Motor neuron (in vitro differentiated cells): ENCODE measurements around the gene DPF3. TPM values are rescaled to one million over a fixed set of nuclear protein-coding genes. Genes with fewer than 3 reads are reported as not detected.

Source experiments
- ATAC-seq, 8 experiments: fragments of 200-7000 bp; cut with Tn5 transposase; replicated peaks in 6 of 8; 2 replicates each; pipeline ENCODE4 v1.8.0; 2021; ENCODE audit warnings: mild to moderate bottlenecking in 8 of 8, moderate library complexity in 8 of 8
- H3K27ac ChIP-seq, 2 donors: fragments of 250-450 bp; sonication (Bioruptor Pico); 2 replicates each; pipeline ENCODE4 v1.9.0; 2021; ENCODE audit warnings: antibody characterized with exemption in 2 of 2, mild to moderate bottlenecking in 2 of 2, moderate library complexity in 1 of 2
- H3K4me1 ChIP-seq, 2 donors: fragments of 250-450 bp; sonication (Bioruptor Pico); replicated peaks in 1 of 2; 2 replicates each; pipeline ENCODE4 v1.6.1; 2021; ENCODE audit warnings: antibody characterized with exemption in 2 of 2, mild to moderate bottlenecking in 2 of 2, moderate library complexity in 1 of 2
- H3K4me3 ChIP-seq, 5 donors: fragments of 250-450 bp; sonication (Bioruptor Pico); 2 replicates each; pipeline ENCODE4 v1.9.0; 2021; ENCODE audit warnings: antibody characterized with exemption in 5 of 5, mild to moderate bottlenecking in 5 of 5, moderate library complexity in 4 of 5
- WGBS, 10 experiments: fragments of 450-650 bp; shearing (Covaris generic); methylation state at CpG; one replicate each; pipeline ENCODE4 v1.0.0; 2022; 5-methylcytosine and 5-hydroxymethylcytosine counted together
- in situ Hi-C, 9 experiments: fragments of 400-800 bp; cut with MboI; loops; one replicate each; pipeline ENCODE4 v1.15.0; 2021; ENCODE audit warnings: low sequenced_read_pairs in 9 of 9, low pct_unique_long_range_greater_than_20kb in 2 of 9; ENCODE audit not compliant: unreplicated experiment in 9 of 9
- total RNA-seq, 8 experiments: library from RNA; unstranded; fragments of 300-600 nt; gene quantifications; 2 replicates each; pipeline versions ENCODE4 v1.2.3 to v1.2.4, GENCODE V29; 2022

DPF3 gene
- total RNA-seq, 8 experiments from 2014 or later, result 5.0 to 10.8 (median 8.6) TPM

DNA sequence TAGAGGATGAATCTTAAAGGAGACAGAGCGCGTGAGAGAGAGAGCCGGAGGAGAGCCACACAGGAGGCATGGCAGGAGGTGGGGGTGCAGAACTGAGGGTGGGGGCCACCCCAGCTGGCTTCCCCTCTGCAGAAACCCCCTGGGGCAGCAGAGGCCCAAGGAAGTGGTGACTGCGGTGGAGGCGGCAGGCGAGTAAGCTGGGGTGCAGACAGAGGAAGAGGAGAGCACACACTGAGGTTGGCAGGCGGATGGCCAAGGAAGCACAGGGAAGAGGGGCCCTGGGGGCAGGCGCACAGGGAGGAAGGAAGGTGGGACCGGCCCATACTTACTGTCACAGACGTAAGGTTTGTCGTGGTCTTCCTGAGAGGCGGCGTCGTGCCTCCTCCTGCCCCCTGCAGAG lies 179.8 kb downstream of the DPF3 start:
- in situ Hi-C loops, result no loop called here
- no peak for ATAC-seq
- Histone ChIP-seq H3K4me1 (peaks cover 46 to 48% of the 10 kb centered on the region in 2 donors), H3K4me3 (no peak overlapping the region), H3K27ac (no peak overlapping the region)
- 89 to 100% (median 96%) methylated on average over 3 to 9 of the region's 14 CpGs; no CpG with 5 or more reads in 4 of the 10 experiments for WGBS, 10 experiments

DNA sequence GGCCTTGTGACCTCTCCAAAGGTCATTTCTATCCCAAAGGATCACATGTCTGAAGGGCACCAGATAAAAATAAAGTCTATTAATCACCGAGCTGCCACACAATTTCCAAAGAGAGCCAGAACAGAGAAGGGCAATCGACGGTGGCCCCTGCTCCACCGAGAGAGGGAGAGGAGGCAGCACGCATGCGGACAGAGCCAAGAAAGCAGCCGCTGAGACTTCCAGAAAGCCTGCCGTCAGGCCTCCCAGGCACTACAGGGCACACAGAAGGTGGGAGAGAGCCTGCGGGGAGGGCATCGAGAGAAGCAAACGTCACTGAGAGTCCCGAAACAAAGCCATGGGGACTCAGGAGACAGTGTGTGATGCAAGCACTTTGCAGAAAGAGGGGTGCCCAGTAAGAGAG lies 182.0 kb downstream of the DPF3 start:
- ATAC-seq, result no peak

DNA sequence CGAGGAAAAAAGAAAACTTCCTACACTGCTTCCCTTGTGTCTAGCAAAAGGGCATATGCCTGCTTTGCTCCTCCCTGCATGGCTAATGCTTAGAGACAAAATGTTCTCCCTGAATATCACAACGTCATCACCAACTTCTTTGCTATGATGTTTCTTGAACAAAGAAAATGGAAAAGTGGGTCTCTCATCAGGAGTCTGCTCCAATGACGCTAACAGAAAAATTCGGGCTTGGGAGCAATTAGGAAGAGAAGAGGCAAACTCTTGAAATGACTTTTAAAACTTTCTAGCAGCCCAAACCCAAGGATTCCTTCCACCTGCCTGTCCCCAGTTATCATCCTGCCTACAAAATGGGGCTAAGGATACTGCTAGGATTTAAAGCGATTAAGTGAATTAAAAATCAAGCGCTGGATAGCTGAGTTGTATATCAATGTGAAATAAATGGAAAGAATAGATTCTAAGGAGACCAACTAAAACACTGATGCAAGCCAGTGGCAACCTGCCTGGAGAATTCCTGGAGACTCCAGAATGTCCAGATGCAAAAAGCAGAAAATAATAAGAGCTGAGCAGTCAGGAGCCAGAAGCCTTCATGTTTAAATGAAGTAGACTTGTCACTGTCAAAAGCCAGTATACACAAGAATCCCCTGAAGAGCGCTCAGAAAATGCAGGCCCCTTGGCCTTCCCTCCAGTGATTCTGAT lies 183.8 kb downstream of the DPF3 start:
- peak in 3 of 8 experiments; percentile 9 to 34 (median 18) for ATAC-seq
- Histone ChIP-seq H3K4me1 (peaks cover 41 to 47% of the 10 kb centered on the region in 2 donors), H3K4me3 (no peak overlapping the region), H3K27ac (peak overlapping the region in 1 of 2 donors; percentile 45)
- in situ Hi-C loops, result no loop called here
- WGBS, 10 experiments, result 0 to 100% (median 91%) methylated on average over 1 to 7 of the region's 7 CpGs

More for the DNA sequence above, 182.0 kb downstream of the DPF3 start:
- Histone ChIP-seq H3K4me1 (peaks cover 58 to 62% of the 10 kb centered on the region in 2 donors), H3K4me3 (no peak overlapping the region), H3K27ac (peak overlapping the region in 1 of 2 donors; percentile 51)
- in situ Hi-C loops, result no loop called here
- WGBS, 10 experiments, result 40 to 87% (median 81%) methylated on average over 1 to 8 of the region's 12 CpGs; no CpG with 5 or more reads in 4 of the 10 experiments

DNA sequence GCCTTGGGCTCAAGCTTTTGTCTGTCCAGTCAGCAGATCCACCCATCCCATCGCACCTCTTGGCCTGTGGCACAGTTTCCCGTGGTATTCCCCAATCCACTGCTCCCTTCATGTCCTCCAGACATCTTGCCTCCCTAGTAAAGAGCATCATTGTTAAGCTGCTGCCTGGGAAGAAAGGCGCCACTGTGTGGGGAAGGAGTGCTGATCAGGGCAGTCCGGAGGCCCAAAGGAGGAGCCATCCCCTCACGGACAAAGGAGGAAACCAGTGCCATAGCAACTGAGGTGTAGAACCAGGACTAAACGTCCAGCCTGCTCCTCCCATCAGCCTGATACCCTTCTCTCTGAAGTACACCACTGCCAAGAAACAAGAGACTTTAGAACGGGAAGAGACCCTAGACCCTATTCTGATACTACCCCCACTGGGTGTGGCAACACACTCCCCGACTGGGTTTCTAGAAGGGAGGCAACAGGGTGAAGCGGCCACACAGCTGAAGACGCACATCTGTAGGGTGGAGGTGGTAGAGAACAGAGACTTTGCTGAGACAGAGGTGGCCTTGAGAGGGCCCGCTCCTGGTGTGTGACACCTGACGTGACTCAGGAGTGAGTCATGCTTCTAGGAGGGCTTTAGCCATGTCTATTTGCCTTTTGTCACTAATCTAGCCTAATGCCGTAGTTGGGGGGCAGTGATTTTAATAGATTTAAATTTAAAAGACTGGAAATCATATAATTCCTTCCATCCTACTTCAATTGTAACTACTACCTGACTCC lies 185.0 kb downstream of the DPF3 start:
- peak in 5 of 8 experiments; percentile 77 to 91 (median 82) for ATAC-seq
- Histone ChIP-seq H3K4me3 (no peak overlapping the region), H3K27ac (peak overlapping the region in 1 of 2 donors; percentile 27), H3K4me1 (peaks cover 40 to 47% of the 10 kb centered on the region in 2 donors)
- in situ Hi-C loops, result no loop called here
- 50 to 100% (median 90%) methylated on average over 1 to 6 of the region's 13 CpGs; no CpG with 5 or more reads in 1 of the 10 experiments for WGBS, 10 experiments

DNA sequence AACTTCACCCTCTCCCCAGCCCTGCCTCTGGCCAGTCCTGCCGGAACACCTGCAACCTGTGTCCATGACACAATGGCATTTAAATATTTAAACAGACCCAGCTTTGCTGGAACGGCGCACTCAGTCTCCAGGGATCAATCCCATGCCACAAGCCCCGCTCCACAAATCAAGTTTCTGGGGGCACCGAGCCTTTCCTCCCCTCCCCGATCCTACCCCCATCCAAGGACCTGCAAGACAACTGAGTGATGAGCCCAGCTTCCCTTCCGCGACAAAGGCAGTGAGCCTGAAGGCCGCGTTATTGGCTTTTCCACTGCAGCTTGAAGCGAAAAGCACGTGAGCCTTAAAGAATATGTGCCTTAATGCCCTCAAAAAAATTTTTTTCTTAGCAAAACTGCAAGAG lies 185.7 kb downstream of the DPF3 start:
- in situ Hi-C loops, result no loop called here
- Histone ChIP-seq H3K4me3 (no peak overlapping the region), H3K4me1 (peaks cover 40 to 47% of the 10 kb centered on the region in 2 donors), H3K27ac (peak overlapping the region in 1 of 2 donors; percentile 27)
- 61 to 86% (median 65%) methylated on average over 1 to 8 of the region's 12 CpGs; no CpG with 5 or more reads in 5 of the 10 experiments for WGBS, 10 experiments
- ATAC-seq, result peak in 4 of 8 experiments; percentile 10 to 57 (median 34)

DNA sequence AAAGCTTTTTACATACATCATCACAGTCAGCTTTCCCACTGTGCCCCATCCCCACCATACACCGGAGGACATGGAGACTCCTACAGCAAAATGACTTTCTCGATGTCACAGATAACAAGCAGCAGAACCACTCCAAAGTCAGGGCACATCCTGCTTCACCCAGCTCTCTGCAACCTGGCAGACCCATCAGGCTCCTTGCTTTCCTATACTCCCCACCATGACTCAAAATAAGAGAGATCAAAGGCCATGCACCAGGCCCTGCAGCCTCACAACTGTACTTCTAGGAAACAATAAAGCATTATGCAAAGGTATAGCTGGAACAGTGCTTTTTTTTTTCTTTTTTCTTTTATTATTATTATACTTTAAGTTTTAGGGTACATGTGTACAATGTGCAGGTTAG lies 187.4 kb downstream of the DPF3 start:
- WGBS, 10 experiments, result 80 to 100% (median 85%) methylated on average over 1 to 2 of the region's 2 CpGs; no CpG with 5 or more reads in 6 of the 10 experiments
- Histone ChIP-seq H3K27ac (no peak overlapping the region), H3K4me1 (peaks cover 36 to 39% of the 10 kb centered on the region in 2 donors), H3K4me3 (no peak overlapping the region)
- ATAC-seq, result no peak
- in situ Hi-C loops, result no loop called here

DNA sequence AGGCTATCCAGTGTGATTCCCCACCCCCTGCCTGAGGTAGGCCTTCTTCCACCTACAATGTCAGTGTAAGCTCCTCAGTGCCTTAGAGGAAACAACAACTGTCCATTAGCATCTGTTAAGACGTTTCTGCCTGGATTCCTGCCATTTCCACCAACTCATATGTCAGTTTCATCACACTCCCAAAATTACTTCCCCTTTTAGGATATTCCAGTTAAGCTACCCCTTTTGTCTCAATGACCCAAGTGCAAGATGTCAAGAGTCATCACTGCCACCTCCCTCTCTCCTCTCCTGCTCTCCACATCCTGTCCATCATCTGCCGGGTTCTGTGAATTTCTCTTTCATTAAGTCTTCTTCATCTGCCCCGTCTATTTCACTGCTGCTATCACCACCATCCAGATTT lies 189.4 kb downstream of the DPF3 start:
- in situ Hi-C loops, result no loop called here
- H3K4me1 ChIP-seq, result peaks cover 40 to 42% of the 10 kb centered on the region in 2 donors
- WGBS, 10 experiments, result 17 to 100% (median 60%) methylated on average over 1 to 3 of the region's 3 CpGs; no CpG with 5 or more reads in 3 of the 10 experiments
- no peak overlapping the region for H3K27ac ChIP-seq
- H3K4me3 ChIP-seq, result no peak overlapping the region
- ATAC-seq, result no peak

DNA sequence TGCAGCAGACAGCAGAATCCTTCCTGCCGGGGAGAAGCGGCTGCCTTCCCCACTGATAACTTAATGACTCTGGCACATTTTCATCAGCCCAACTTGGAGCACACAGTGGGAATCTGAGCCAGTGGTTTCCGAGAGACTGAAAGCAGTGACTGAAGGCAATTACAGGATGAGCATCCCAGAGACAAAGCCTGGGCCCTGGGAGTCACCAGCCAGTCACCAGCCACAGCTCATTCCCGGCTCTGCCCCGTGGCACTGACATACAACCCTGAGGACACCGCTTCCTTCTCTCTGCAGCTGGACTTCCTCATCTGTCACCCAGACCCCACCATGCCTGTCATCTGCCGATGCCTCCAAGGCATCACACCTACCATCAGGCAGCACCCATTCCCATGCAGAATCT lies 192.3 kb downstream of the DPF3 start:
- no peak overlapping the region for H3K4me3 ChIP-seq
- peak in 5 of 8 experiments; percentile 28 to 59 (median 46) for ATAC-seq

DNA sequence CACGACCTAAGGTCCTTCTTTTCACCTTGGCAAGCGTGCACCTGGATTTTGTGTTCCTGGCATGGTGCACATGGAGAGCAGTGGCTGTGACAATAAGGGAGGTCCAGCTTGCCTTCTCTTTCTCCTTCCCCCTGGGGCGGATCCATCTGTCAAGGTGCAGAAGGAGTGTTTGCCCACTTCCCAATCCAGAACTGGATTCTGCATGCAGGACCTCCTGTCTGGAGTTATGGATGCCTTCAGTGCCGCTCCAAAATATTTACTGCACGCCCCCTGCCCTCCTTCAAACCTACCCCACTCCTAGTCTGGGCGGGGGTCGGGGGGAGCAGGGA lies 192.7 kb downstream of the DPF3 start:
- 53 to 80% (median 54%) methylated on average over 2 to 7 of the region's 7 CpGs; no CpG with 5 or more reads in 6 of the 10 experiments for WGBS, 10 experiments
- H3K4me3 ChIP-seq, result no peak overlapping the region
- in situ Hi-C loops, result no loop called here
- ATAC-seq, result peak in 5 of 8 experiments; percentile 7 to 51 (median 13)
- peak overlapping the region in 1 of 2 donors; percentile 24 for H3K27ac ChIP-seq
- peaks cover 24 to 26% of the 10 kb centered on the region in 2 donors for H3K4me1 ChIP-seq

More for the DNA sequence above, 192.3 kb downstream of the DPF3 start:
- in situ Hi-C loops, result no loop called here
- Histone ChIP-seq H3K4me1 (peaks cover 24 to 26% of the 10 kb centered on the region in 2 donors), H3K27ac (peak overlapping the region in 1 of 2 donors; percentile 24)
- WGBS, 10 experiments, result 40 to 80% (median 54%) methylated on average over 1 to 5 of the region's 7 CpGs; no CpG with 5 or more reads in 4 of the 10 experiments

DNA sequence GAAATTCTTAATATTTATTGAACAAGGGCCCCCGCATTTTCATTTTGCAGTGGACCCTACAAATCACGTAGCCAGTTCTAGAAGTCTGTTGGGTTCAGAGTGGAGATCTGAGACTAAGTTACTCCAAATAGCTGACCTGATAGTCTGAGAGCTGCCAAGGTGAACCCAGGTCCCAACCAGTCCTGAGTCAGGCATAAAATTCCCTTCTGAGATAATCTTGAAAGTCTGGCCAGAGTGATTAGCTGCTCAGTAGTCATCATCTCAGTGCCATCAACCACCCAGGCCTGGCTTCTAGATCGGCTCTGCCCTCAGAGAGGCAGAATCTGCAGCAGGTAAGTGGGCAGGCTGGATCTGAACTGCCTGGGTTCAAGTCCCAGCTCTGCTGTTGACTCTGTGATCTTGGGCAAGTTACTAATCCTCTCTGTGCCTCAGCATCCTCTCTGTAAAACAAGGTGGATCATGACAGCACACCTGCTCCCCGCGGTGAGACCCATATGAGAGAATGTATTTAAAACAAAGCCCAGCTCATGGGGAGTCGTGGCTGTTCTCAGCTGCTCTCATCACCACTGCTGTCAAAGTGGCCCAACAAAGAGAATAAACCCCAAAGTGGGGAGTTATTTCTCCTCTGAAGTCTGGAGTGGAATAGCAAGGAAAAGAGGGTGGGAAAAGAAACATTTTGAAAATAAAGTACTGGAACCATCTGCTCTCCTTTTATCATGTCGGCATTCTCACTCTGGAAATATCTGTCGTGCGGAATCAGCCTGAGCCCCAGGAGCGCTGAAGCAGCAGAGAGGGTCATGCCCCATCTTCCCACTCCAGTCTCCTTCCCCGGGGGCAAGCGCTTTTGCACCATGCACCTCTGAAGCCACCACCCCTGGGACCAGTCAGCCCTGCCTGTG lies 193.3 kb downstream of the DPF3 start:
- 33 to 100% (median 72%) methylated on average over 1 to 7 of the region's 12 CpGs; no CpG with 5 or more reads in 1 of the 10 experiments for WGBS, 10 experiments
- Histone ChIP-seq H3K4me3 (no peak overlapping the region), H3K27ac (peak overlapping the region; percentile 24 to 71), H3K4me1 (peaks cover 24 to 26% of the 10 kb centered on the region in 2 donors)
- in situ Hi-C loops, result no loop called here
- ATAC-seq, result peak in 4 of 8 experiments; percentile 4 to 26 (median 16)

DNA sequence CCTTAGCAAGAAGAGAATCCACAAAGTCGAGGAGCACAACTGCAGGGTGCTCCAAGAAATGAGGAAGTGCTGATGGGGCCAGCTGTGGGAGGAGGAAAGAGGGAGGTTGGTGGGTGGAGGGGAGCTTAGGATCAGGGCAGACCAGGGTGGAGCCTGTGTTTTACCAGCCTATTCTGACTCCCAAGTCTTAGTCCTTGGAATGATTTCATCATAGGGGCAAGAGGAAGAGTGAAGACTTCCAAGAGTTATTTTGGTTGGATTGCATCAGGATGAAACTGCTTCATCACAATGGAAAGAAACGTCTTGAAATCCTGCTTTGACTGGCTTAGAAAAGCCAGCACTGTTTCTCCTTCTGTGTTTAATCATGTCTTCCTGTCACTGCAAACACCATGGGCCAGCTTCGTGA lies 194.0 kb downstream of the DPF3 start:
- H3K27ac ChIP-seq, result peak overlapping the region; percentile 24 to 71
- in situ Hi-C loops, result no loop called here
- ATAC-seq, result peak; percentile 43 to 83 (median 76)
- peaks cover 24 to 26% of the 10 kb centered on the region in 2 donors for H3K4me1 ChIP-seq
- no peak overlapping the region for H3K4me3 ChIP-seq
- WGBS, 10 experiments, result 0 to 58% (median 26%) methylated on average over 1 to 3 of the region's 3 CpGs; no CpG with 5 or more reads in 2 of the 10 experiments

DNA sequence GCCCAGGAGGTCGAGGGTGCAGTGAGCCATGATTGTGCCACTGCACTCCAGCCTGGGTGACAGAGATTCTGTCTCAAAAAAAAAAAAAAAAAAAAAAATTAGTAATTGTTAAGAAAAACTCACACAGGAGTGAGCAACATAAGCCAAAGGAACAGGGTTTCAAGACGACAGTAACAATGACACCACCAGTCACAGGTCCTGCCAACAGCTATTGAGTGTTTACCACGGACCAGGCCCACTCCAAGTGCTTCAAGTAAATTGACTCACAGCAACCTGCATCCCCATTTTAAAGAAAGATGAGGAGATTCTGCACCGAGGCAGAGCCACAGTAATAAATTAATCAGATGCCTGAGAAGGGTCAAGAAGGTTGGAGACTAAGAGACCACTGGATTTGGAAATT lies 194.5 kb downstream of the DPF3 start:
- in situ Hi-C loops, result no loop called here
- ATAC-seq, result no peak
- Histone ChIP-seq H3K4me1 (peaks cover 24 to 26% of the 10 kb centered on the region in 2 donors), H3K4me3 (no peak overlapping the region), H3K27ac (peak overlapping the region; percentile 24 to 71)
- 46 to 90% (median 66%) methylated on average over 1 to 3 of the region's 4 CpGs; no CpG with 5 or more reads in 2 of the 10 experiments for WGBS, 10 experiments
